Thyroid gland (tissue), 4 donors: Measurements from ENCODE around the gene TTC33. TPM values are rescaled to one million over a fixed set of nuclear protein-coding genes. Genes with fewer than 3 reads are reported as not detected.
"Not testable (repeated sequence)": the region's sequence is repeated elsewhere in the genome, so short reads cannot be mapped to it uniquely, and the experiment has no call there.

Experiments used
- DNase-seq, 2 donors: peaks; one replicate each; pipeline ENCODE4 v3.0.0-alpha.2; 2019
- H3K27ac ChIP-seq, 3 donors: fragments of 200-600 bp; sonication (generic); 1 replicate in 2 of 3; 2 replicates in 1 of 3; pipeline ENCODE4 v1.5.1; 2016 to 2019; ENCODE audit warnings: mild to moderate bottlenecking in 1 of 3, moderate library complexity in 1 of 3
- H3K27me3 ChIP-seq: fragments of 200-600 bp; sonication (generic); one replicate; pipeline ENCODE4 v1.5.1; 2019
- H3K36me3 ChIP-seq, 2 donors: fragments of 200-600 bp; sonication (generic); one replicate each; pipeline ENCODE4 v1.5.1; 2016 to 2019
- H3K4me1 ChIP-seq, 2 donors: fragments of 200-600 bp; sonication (generic); one replicate each; pipeline ENCODE4 v1.5.1; 2017 to 2019
- H3K4me3 ChIP-seq, 3 donors: fragments of 200-600 bp; sonication (generic); replicated peaks in 1 of 3; 1 replicate in 2 of 3; 2 replicates in 1 of 3; pipeline ENCODE4 v1.5.1; 2016; ENCODE audit warnings: mild to moderate bottlenecking in 1 of 3
- H3K9me3 ChIP-seq: fragments of 200-600 bp; sonication (generic); one replicate; pipeline ENCODE4 v1.5.1; 2017
- POLR2A ChIP-seq, 2 donors: fragments of 450-650 bp; IDR thresholded peaks; one replicate each; pipeline ENCODE4 v1.6.1; 2017; ENCODE audit warnings: antibody characterized with exemption in 2 of 2, mild to moderate bottlenecking in 2 of 2, moderate library complexity in 1 of 2
- WGBS, 2 donors: methylation state at CpG; one replicate each; pipeline ENCODE4 v1.1.5; 2017; 5-methylcytosine and 5-hydroxymethylcytosine counted together
- intact Hi-C: fragments of 100-400 bp; cut with DNase I; formaldehyde crosslinking; loops from one replicate; pipeline ENCODE4 v1.15.1; 2023
- total RNA-seq, 4 donors: library from RNA; depleted of rRNA; stranded (reverse); fragments of >200 nt; gene quantifications; one replicate each; pipeline ENCODE4 v1.2.3, GENCODE V29; 2016
- TF ChIP-seq, protein P1 (sequence below), 6 experiments: fragments of 200-600 bp in 3 of 6; fragments of 450-650 bp in 3 of 6; sonication (generic) in 3 of 6; IDR thresholded peaks; one replicate each; pipeline ENCODE4 v1.5.1; 2016 to 2019; ENCODE audit warnings: antibody characterized with exemption in 6 of 6, mild to moderate bottlenecking in 2 of 6, inconsistent platforms in 1 of 6, moderate library complexity in 1 of 6

Gene TTC33
- total RNA-seq, 4 donors from 2014 or later, result 18.7 to 35.2 (median 24.9) TPM

DNA sequence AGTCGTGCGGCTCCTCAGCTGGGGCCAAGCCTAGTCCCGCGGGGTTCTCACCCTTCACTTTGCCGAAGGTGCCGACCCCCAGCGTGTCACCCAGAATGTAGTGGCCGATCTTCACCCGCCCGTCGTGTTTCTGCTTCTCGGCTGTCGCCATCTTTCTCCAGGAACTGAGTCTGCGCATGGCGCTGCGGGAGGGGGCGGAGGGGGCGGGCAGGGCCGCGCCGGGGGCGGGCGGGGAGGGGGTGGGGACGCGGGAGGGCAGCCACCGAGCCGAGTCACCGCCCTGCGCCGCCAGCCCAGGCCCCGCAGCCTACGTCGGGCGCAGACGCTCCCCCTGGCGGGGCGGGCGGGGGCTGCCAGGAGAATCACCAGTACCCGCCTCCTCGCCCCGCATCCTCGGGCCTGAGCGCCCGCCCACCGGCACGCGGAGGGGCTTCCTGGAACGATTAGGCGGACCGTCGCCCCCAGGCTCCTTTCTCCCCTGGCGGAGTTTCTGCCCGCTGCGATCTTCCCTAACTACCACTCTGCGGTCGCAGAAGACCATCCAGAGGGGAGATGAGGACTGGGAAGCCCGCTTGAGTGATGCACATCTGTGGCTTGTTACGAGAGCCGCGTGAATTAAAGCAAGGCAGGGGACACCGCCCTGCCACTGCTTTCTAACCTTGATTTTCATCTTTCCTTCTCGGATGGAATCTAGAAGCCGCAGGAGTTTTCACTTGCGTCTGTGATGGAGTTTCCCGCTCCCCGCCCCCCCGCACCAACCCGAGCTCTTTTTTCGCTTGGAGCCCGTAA is 42.4 kb upstream of the TTC33 start, which contains the start of gene PRKAA1:
TSS of gene PRKAA1 (minus strand) at position 363 of the 789 bp plus-strand sequence. CDS start at position 178, 185 bp downstream.
- intact Hi-C loops, result no loop called here
- Histone ChIP-seq H3K36me3 (no peaks in the 10 kb centered on the region), H3K27me3 (no peaks in the 10 kb centered on the region), H3K9me3 (no peaks in the 10 kb centered on the region), H3K4me1 (peaks cover 4 to 23% of the 10 kb centered on the region in 2 donors), H3K27ac (peak within 1 kb of the TSS; percentile 88 to 94 (median 92)), H3K4me3 (peak within 1 kb of the TSS; percentile 86 to 93 (median 89))
- 0 to 2% methylated on average over 16 to 22 of the region's 70 CpGs for WGBS, 2 donors
- peak; percentile 24 to 70 for TF ChIP-seq POLR2A (IDR thresholded peaks at IDR 0.05)
- TF ChIP-seq, protein P1, sequence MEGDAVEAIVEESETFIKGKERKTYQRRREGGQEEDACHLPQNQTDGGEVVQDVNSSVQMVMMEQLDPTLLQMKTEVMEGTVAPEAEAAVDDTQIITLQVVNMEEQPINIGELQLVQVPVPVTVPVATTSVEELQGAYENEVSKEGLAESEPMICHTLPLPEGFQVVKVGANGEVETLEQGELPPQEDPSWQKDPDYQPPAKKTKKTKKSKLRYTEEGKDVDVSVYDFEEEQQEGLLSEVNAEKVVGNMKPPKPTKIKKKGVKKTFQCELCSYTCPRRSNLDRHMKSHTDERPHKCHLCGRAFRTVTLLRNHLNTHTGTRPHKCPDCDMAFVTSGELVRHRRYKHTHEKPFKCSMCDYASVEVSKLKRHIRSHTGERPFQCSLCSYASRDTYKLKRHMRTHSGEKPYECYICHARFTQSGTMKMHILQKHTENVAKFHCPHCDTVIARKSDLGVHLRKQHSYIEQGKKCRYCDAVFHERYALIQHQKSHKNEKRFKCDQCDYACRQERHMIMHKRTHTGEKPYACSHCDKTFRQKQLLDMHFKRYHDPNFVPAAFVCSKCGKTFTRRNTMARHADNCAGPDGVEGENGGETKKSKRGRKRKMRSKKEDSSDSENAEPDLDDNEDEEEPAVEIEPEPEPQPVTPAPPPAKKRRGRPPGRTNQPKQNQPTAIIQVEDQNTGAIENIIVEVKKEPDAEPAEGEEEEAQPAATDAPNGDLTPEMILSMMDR (IDR thresholded peaks at IDR 0.05), result peak in 5 of 6 experiments; percentile 35 to 76 (median 66)
- peak; percentile 88 for DNase-seq

DNA sequence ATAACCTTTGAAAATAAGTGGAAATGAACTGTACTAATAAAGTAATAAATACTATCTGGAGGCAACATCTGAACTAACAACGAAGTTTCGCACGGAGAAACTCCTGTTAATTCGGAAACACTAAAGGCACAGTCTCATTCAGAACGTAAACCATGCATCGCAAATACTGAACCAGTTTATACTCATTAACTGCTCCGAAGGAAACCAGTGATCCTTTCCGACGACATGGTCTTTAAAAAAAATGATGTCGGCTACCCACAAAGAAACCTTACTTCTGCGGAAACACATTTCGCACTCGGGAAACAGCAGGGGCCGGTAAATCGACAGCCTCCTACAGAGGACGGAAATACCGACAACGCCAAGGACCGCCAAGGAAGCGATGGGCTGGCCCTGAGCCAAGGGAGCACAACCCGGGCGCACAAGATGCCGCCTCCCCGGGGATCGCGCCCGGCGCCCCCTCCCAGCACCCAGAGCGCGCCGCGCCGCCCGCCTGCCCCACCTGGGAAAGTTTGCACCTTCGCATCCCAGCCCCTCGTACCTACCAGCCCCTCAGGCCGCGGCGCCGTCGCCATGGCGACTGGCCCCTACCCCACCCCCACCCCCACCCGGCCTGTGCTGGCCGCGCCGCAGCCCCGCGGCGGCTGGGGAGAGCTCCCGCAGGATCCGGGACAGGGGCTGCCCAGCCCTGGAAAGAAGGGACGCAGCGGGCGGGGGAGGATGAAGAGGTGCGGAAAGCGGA is 41.7 kb upstream of the TTC33 start:
- intact Hi-C loops, result no loop called here
- Histone ChIP-seq H3K27me3 (no peaks in the 10 kb centered on the region), H3K9me3 (no peaks in the 10 kb centered on the region), H3K27ac (peak overlapping the region; percentile 88 to 94 (median 92)), H3K4me1 (peaks cover 4 to 23% of the 10 kb centered on the region in 2 donors), H3K4me3 (peak overlapping the region; percentile 86 to 93 (median 89)), H3K36me3 (no peaks in the 10 kb centered on the region)
- no peak for TF ChIP-seq POLR2A (IDR thresholded peaks at IDR 0.05)
- TF ChIP-seq, protein P1 (IDR thresholded peaks at IDR 0.05), result no peak
- DNase-seq, result peak; percentile 65 to 69
- 1% methylated on average over 17 to 27 of the region's 56 CpGs for WGBS, 2 donors

DNA sequence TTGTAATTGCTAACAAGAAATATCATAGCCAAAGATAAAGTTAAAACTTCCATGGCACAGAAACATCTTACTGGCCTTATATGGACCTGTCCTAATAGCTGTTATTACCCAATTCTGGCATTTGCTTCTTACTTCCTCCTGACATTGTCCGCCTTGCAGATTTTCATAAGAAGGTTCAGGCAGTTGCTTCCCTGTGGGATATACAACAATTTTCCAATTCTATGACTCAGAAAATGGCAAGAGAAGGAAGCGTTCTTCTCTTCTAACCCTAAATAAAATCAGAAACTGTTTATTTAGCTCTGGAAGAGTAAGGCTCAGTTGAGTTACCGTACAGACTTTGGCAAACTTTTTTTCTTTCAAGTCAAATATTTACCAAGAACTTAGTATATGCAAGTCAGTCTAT is 40.7 kb upstream of the TTC33 start:
- peak overlapping the region in 1 of 3 donors; percentile 88 for H3K27ac ChIP-seq

DNA sequence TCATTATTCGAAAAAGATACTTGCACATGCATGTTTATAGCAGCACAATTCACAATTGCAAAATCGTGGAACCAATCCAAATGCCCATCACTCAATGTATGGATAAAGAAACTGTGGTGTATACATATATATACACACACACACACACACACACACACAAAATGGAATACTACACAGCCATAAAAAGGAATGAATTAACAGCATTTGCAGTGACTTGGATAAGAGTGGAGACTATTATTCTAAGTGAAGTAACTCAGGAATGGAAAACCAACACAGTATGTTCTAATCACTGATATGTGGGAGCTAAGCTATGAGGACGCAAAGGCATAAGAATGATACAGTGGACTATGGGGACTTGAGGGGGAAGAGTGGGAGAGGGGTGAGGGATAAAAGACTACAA is 39.1 kb upstream of the TTC33 start:
- H3K4me3 ChIP-seq, H3K27me3 ChIP-seq, H3K36me3 ChIP-seq, H3K9me3 ChIP-seq, H3K27ac ChIP-seq, DNase-seq, intact Hi-C loops: not testable (repeated sequence)
- peaks cover 4 to 32% of the 10 kb centered on the region in 2 donors for H3K4me1 ChIP-seq
- WGBS, 2 donors, result 94 to 95% methylated on average over 3 of the region's 3 CpGs

More for the DNA sequence above, 40.7 kb upstream of the TTC33 start:
- intact Hi-C loops, result no loop called here
- Histone ChIP-seq H3K27me3 (no peaks in the 10 kb centered on the region), H3K36me3 (no peaks in the 10 kb centered on the region), H3K4me1 (peaks cover 4 to 29% of the 10 kb centered on the region in 2 donors), H3K9me3 (no peaks in the 10 kb centered on the region), H3K4me3 (peak overlapping the region in 1 of 3 donors; percentile 89)
- DNase-seq, result no peak
- no peak for TF ChIP-seq POLR2A (IDR thresholded peaks at IDR 0.05)
- TF ChIP-seq, protein P1 (IDR thresholded peaks at IDR 0.05), result no peak
- 58 to 65% methylated on average over 3 of the region's 3 CpGs for WGBS, 2 donors

DNA sequence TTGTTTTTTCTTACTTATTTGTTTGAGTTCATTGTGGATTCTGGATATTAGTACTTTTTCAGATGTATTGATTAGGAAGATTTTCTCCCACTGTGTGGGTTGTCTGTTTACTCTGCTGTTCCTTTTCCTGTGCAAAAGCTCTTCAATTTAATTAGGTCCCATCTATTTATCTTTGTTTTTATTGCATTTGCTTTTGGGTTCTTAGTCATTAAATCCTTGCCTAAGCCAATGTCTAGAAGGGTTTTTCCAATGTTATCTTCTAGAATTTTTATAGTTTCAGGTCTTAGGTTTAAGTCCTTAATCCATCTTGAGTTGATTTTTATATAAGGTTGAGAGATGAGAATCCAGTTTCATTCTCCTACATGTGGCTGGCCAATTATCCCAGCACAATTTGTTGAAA is 38.6 kb upstream of the TTC33 start:
- H3K27me3 ChIP-seq, H3K9me3 ChIP-seq, H3K27ac ChIP-seq, DNase-seq, H3K36me3 ChIP-seq, H3K4me3 ChIP-seq, intact Hi-C loops: not testable (repeated sequence)
- H3K4me1 ChIP-seq, result peaks cover 4 to 26% of the 10 kb centered on the region in 2 donors

DNA sequence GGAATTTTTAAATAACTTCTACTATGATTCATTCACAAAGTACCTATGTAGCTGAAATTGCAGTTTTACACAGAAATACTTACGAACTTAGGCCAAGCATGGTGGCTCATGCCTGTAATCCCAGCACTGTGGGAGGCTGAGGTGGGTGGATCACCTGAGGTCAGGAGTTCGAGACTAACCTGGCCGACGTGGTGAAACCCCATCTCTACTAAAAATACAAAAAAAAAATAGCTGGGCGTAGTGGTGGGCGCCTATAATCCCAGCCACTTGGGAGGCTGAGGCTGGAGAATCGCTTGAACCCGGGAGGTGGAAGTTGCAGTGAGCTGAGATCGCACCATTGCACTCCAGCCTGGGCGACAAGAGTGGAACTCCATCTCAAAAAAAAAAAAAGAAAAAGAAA is 36.9 kb upstream of the TTC33 start:
- WGBS, 2 donors, result 95 to 96% methylated on average over 10 of the region's 10 CpGs
- H3K27me3 ChIP-seq, H3K9me3 ChIP-seq, DNase-seq, H3K36me3 ChIP-seq, H3K4me3 ChIP-seq, intact Hi-C loops, H3K27ac ChIP-seq: not testable (repeated sequence)
- peaks cover 4 to 26% of the 10 kb centered on the region in 2 donors for H3K4me1 ChIP-seq
